Neural progenitor cell (in vitro differentiated cells): Measurements from ENCODE around the gene GALNTL6. TPM values are rescaled to one million over a fixed set of nuclear protein-coding genes. Genes with fewer than 3 reads are reported as not detected.
A peak's percentile ranks its signal among the peaks of the same experiment; 100 is the strongest.

Source experiments
- DNase-seq: peaks from one replicate; pipeline ENCODE4 v3.0.0-alpha.2; 2016; ENCODE audit warnings: low spot score
- H2AFZ ChIP-seq: fragments of 200-600 bp; sonication (generic); replicated peaks from 2 replicates; pipeline ENCODE4 v1.6.1; 2016; ENCODE audit warnings: antibody characterized with exemption
- H3F3A ChIP-seq: fragments of 200-600 bp; sonication (generic); 2 replicates; pipeline ENCODE4 v1.6.1; 2016; ENCODE audit warnings: antibody characterized with exemption, low read depth
- H3K27ac ChIP-seq: fragments of 200-600 bp; sonication (generic); 2 replicates; pipeline ENCODE4 v1.5.1; 2016; ENCODE audit warnings: mild to moderate bottlenecking
- H3K27me3 ChIP-seq: fragments of 200-600 bp; sonication (generic); 2 replicates; pipeline ENCODE4 v1.6.1; 2016; ENCODE audit warnings: mild to moderate bottlenecking, moderate library complexity
- H3K36me3 ChIP-seq: fragments of 200-600 bp; sonication (generic); 2 replicates; pipeline ENCODE4 v1.5.1; 2016
- H3K4me1 ChIP-seq: fragments of 200-600 bp; sonication (generic); 2 replicates; pipeline ENCODE4 v1.6.1; 2016; ENCODE audit warnings: mixed run types
- H3K4me2 ChIP-seq: fragments of 200-600 bp; sonication (generic); 2 replicates; pipeline ENCODE4 v1.6.1; 2016
- H3K4me3 ChIP-seq: fragments of 200-600 bp; sonication (generic); 2 replicates; pipeline ENCODE4 v1.5.1; 2016
- H3K79me2 ChIP-seq: fragments of 200-600 bp; sonication (generic); 2 replicates; pipeline ENCODE4 v1.6.1; 2016; ENCODE audit warnings: low read depth
- H3K9ac ChIP-seq: fragments of 200-600 bp; sonication (generic); 2 replicates; pipeline ENCODE4 v1.6.1; 2016
- H3K9me3 ChIP-seq: fragments of 200-600 bp; sonication (generic); 2 replicates; pipeline ENCODE4 v1.5.1; 2016; ENCODE audit warnings: low read depth
- H4K20me1 ChIP-seq: fragments of 200-600 bp; sonication (generic); 2 replicates; pipeline ENCODE4 v1.6.1; 2016; ENCODE audit warnings: low read depth
- H3K27ac Mint-ChIP-seq: 3 replicates; pipeline ENCODE4 v1.8.0; 2021; ENCODE audit warnings: mixed read lengths
- H3K27me3 Mint-ChIP-seq: 2 replicates; pipeline ENCODE4 v1.8.0; 2022; ENCODE audit warnings: low read depth, mild to moderate bottlenecking, inconsistent platforms, moderate library complexity, mixed read lengths; ENCODE audit not compliant: insufficient read depth
- H3K36me3 Mint-ChIP-seq: 3 replicates; pipeline ENCODE4 v1.8.0; 2021; ENCODE audit warnings: mixed read lengths
- H3K4me1 Mint-ChIP-seq: 3 replicates; pipeline ENCODE4 v1.8.0; 2021; ENCODE audit warnings: mixed read lengths
- H3K4me3 Mint-ChIP-seq: 3 replicates; pipeline ENCODE4 v1.8.0; 2021; ENCODE audit warnings: mild to moderate bottlenecking, moderate library complexity, mixed read lengths
- H3K9me3 Mint-ChIP-seq: 3 replicates; pipeline ENCODE4 v1.8.0; 2020; ENCODE audit warnings: mixed read lengths
- EZH2 ChIP-seq: fragments of 200-600 bp; sonication (generic); IDR thresholded peaks from 2 replicates; pipeline ENCODE4 v1.6.1; 2017; ENCODE audit warnings: antibody characterized with exemption, mild to moderate bottlenecking, moderate library complexity
- EZH2phosphoT487 ChIP-seq: fragments of 200-600 bp; sonication (generic); IDR thresholded peaks from 2 replicates; pipeline ENCODE4 v1.6.1; 2017; ENCODE audit warnings: antibody characterized with exemption
- total RNA-seq: library from RNA; depleted of rRNA; stranded (reverse); fragments of >200 nt; gene quantifications from 2 replicates; pipeline ENCODE4 v1.2.3, GENCODE V29; 2015; ENCODE audit warnings: low replicate concordance
- TF ChIP-seq, protein P1 (sequence below): fragments of 200-600 bp; sonication (generic); IDR thresholded peaks from 2 replicates; pipeline ENCODE4 v1.5.1; 2017; ENCODE audit warnings: antibody characterized with exemption, mild to moderate bottlenecking

The GALNTL6 gene
- total RNA-seq, 1 donor from 2014 or later = 0.15 TPM

DNA sequence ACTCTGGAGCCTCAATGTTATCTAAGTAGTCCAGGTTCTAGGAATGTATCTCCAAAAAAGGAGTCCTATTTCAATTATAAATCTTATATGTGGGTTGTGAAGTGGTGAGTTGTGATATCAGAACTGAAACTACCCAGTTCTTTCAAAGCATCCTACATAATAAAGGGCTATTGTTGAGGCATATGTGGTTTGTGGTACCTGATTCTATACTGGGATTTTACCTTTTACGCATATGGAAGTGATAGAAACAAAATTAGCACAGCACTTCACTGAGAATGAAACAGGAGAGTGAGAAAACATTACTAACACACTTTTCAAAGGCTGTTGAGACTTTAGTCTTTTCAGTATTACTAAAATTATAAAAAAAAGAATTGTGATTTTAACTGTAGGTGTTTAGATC, 937.7 kb downstream of the GALNTL6 start:
- Histone ChIP-seq H3K9me3 (no peaks in the 10 kb centered on the region), H3K4me1 (no peaks in the 10 kb centered on the region), H2AFZ (no peak overlapping the region), H3K27ac (no peak overlapping the region), H3K4me2 (no peak overlapping the region), H3K36me3 (no peaks in the 10 kb centered on the region), H4K20me1 (no peaks in the 10 kb centered on the region), H3K4me3 (no peak overlapping the region), H3K79me2 (no peaks in the 10 kb centered on the region), H3K9ac (no peak overlapping the region), H3F3A (no peaks in the 10 kb centered on the region), H3K27me3 (no peaks in the 10 kb centered on the region)
- no peak for TF ChIP-seq EZH2phosphoT487
- TF ChIP-seq EZH2 = no peak
- TF ChIP-seq, protein P1, sequence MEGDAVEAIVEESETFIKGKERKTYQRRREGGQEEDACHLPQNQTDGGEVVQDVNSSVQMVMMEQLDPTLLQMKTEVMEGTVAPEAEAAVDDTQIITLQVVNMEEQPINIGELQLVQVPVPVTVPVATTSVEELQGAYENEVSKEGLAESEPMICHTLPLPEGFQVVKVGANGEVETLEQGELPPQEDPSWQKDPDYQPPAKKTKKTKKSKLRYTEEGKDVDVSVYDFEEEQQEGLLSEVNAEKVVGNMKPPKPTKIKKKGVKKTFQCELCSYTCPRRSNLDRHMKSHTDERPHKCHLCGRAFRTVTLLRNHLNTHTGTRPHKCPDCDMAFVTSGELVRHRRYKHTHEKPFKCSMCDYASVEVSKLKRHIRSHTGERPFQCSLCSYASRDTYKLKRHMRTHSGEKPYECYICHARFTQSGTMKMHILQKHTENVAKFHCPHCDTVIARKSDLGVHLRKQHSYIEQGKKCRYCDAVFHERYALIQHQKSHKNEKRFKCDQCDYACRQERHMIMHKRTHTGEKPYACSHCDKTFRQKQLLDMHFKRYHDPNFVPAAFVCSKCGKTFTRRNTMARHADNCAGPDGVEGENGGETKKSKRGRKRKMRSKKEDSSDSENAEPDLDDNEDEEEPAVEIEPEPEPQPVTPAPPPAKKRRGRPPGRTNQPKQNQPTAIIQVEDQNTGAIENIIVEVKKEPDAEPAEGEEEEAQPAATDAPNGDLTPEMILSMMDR = no peak
- DNase-seq = no peak
- H3K27me3 Mint-ChIP-seq = peaks cover 3% of the 10 kb centered on the region
- no peaks in the 10 kb centered on the region for H3K4me1 Mint-ChIP-seq
- H3K4me3 Mint-ChIP-seq = no peak overlapping the region
- no peak overlapping the region for H3K27ac Mint-ChIP-seq
- H3K36me3 Mint-ChIP-seq = no peaks in the 10 kb centered on the region
- H3K9me3 Mint-ChIP-seq = peaks cover 6% of the 10 kb centered on the region

DNA sequence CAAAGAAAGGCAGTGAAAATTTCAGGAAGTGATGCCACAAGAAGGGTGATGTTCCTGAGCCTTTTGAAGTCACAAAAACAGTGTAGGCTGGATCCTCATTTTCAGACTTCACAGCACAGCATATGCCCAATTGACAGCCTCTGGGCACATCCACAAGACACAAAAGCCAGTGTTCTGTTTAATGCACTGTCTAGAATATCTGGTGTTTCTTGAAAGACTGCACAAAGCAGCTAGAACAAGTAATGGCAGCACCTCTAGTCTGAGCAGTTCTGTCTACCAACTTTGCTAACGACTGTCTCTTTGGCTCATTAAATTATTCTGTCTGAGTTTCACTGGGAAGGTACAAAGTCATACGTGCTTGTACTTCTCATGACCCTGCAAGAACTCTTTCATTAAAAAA, 938.3 kb downstream of the GALNTL6 start:
- TF ChIP-seq, protein P1 = no peak
- no peak for TF ChIP-seq EZH2phosphoT487
- no peak for TF ChIP-seq EZH2
- H4K20me1 ChIP-seq = no peaks in the 10 kb centered on the region
- no peaks in the 10 kb centered on the region for H3K9me3 ChIP-seq
- H3K4me2 ChIP-seq = no peak overlapping the region
- Mint-ChIP-seq H3K27ac (no peak overlapping the region), H3K4me1 (no peaks in the 10 kb centered on the region), H3K36me3 (no peaks in the 10 kb centered on the region), H3K9me3 (peaks cover 6% of the 10 kb centered on the region), H3K27me3 (peaks cover 3% of the 10 kb centered on the region), H3K4me3 (no peak overlapping the region)
- no peak overlapping the region for H3K9ac ChIP-seq
- H3K4me3 ChIP-seq = no peak overlapping the region
- no peak overlapping the region for H3K27ac ChIP-seq
- DNase-seq = no peak
- peak overlapping the region; percentile 86 for H2AFZ ChIP-seq
- H3K27me3 ChIP-seq = no peaks in the 10 kb centered on the region
- no peaks in the 10 kb centered on the region for H3K4me1 ChIP-seq
- no peaks in the 10 kb centered on the region for H3F3A ChIP-seq
- H3K36me3 ChIP-seq = no peaks in the 10 kb centered on the region
- no peaks in the 10 kb centered on the region for H3K79me2 ChIP-seq

DNA sequence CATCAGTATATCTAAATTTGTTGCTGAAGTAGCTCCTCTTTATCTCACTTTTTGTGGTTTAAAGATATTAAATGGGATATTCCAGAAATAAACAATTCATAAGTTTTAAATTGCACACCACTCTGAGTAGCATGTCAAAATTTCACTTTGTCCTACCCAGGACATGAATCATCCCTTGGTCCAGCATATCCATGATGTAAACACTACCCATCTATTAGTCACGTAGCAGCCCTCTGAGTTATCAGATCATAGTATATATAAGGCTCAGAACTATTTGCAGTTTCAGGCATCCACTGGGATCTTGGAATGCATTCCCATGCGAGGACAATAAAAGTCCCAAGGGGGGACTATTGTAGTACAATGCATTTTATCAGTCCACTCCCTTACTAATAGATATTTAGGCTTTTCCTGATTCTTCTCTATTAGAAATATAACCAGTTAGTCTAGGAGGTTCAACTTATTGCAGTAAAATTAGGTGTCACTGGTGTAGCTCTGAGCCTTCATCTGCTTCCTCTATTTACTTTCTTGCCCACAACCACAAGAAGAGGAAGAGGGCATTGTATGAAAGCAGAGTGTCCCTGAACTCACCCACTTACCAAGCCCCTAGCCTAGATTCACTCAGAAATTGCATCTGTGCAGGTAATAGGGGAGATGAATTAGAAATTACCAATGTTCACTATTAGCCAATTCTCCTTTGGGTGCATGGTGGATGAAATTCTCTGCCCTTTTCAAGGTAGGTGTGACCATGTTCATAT, 945.6 kb downstream of the GALNTL6 start:
- H3K9ac ChIP-seq = no peak overlapping the region
- no peaks in the 10 kb centered on the region for H3K4me1 Mint-ChIP-seq
- H3K4me2 ChIP-seq = no peak overlapping the region
- H3K27ac ChIP-seq = no peak overlapping the region
- TF ChIP-seq, protein P1 = no peak
- TF ChIP-seq EZH2 (no peak), EZH2phosphoT487 (no peak)
- no peaks in the 10 kb centered on the region for H3K36me3 Mint-ChIP-seq
- H2AFZ ChIP-seq = no peak overlapping the region
- no peaks in the 10 kb centered on the region for H3K4me1 ChIP-seq
- H3K27me3 Mint-ChIP-seq = no peaks in the 10 kb centered on the region
- H4K20me1 ChIP-seq = no peaks in the 10 kb centered on the region
- H3K27me3 ChIP-seq = no peaks in the 10 kb centered on the region
- no peak for DNase-seq
- no peaks in the 10 kb centered on the region for H3F3A ChIP-seq
- no peaks in the 10 kb centered on the region for H3K9me3 ChIP-seq
- H3K27ac Mint-ChIP-seq = no peak overlapping the region
- peaks cover 3% of the 10 kb centered on the region for H3K9me3 Mint-ChIP-seq
- H3K4me3 Mint-ChIP-seq = no peak overlapping the region
- no peak overlapping the region for H3K4me3 ChIP-seq
- no peaks in the 10 kb centered on the region for H3K79me2 ChIP-seq
- no peaks in the 10 kb centered on the region for H3K36me3 ChIP-seq
